Measurements from ENCODE around the gene FBXL7. TPM values are rescaled to one million over a fixed set of nuclear protein-coding genes. Genes with fewer than 3 reads are reported as not detected.

Gene FBXL7
- total and polyA plus RNA-seq, 9 of the 15 experiments (the other 6 are each of a cell fraction or from before 2014, with no cell fraction given): 0.04 to 0.08 TPM; not detected in 7

- Histone ChIP-seq H3K4me3 (no peak overlapping the region), H3K27me3 (ENCODE audit: control insufficient read depth in 2 of 2, insufficient read depth in 2 of 2, low read length in 2 of 2) (no peaks in the 10 kb centered on the region), H3K4me1 (replicated peaks in 1 of 2; ENCODE audit: control insufficient read depth in 2 of 2, insufficient read depth in 2 of 2, low read length in 2 of 2) (no peaks in the 10 kb centered on the region), H3K4me2 (ENCODE audit: insufficient read depth, low read length) (no peak overlapping the region), H3K79me2 (ENCODE audit: control insufficient read depth, insufficient read depth, low read length) (no peaks in the 10 kb centered on the region), H3K9me1 (ENCODE audit: control insufficient read depth, insufficient read depth, low read length) (no peaks in the 10 kb centered on the region), H3K36me3 (ENCODE audit: control insufficient read depth, insufficient read depth, low read length) (no peaks in the 10 kb centered on the region), H4K20me1 (replicated peaks; ENCODE audit: control insufficient read depth, insufficient read depth, low read length) (no peaks in the 10 kb centered on the region), H3K9ac (ENCODE audit: insufficient read depth in 1 of 2, low read depth in 2 of 2, low read length in 2 of 2) (no peak overlapping the region), H3K27ac (ENCODE audit: extremely low read depth, low read depth, low read length) (no peak overlapping the region), H2AFZ (ENCODE audit: low read depth, low read length) (no peak overlapping the region), H3K9me3 (replicated peaks; ENCODE audit: control insufficient read depth, insufficient read depth, low read depth, low read length) (0 out of 2 replicates have a peak, but pooled peaks cover 2% of the 10 kb centered on the region)
- TF ChIP-seq EZH2 (IDR thresholded peaks at IDR 0.05; ENCODE audit: borderline replicate concordance, low read depth, low read length) (no peak), RCOR1 (IDR thresholded peaks at IDR 0.05; ENCODE audit: borderline replicate concordance in 1 of 2, low read depth in 2 of 2, low read length in 2 of 2) (no peak), CXXC5 (CRISPR knock-in tag; IDR thresholded peaks at IDR 0.05) (no peak), GABPB1 (CRISPR knock-in tag; IDR thresholded peaks at IDR 0.05) (no peak), PHF21A (IDR thresholded peaks at IDR 0.05; ENCODE audit: borderline replicate concordance, low read depth) (no peak), TCF15 (CRISPR knock-in tag; IDR thresholded peaks at IDR 0.05) (no peak)
- ATAC-seq (no peak), DNase-seq (ENCODE audit: extremely low read depth in 1 of 4, low spot score in 3 of 4) (no peak), FAIRE-seq (no peak)
- no TSS peak for BruUV-seq (replicated peaks)
- WGBS (ENCODE audit: insufficient coverage, low coverage, missing lambda C conversion rate): 0% methylated on average over 7 of the region's 7 CpGs
- intact Hi-C loops (cut with micrococcal nuclease) (no loop called here), in situ Hi-C loops (cut with MboI) (no loop called here)
- POLR2A ChIA-PET: interaction anchor here (0.6 to 1.2 kb wide), 2 partner anchors 11 to 99 kb away, joined by 3 read pairs; no protein-coding TSS in a partner anchor
- CTCF ChIA-PET (ENCODE audit: low intra/inter-chr PET ratio): no interaction called here
These were observed 145.6 kb downstream of the FBXL7 start for GRCh38 chr5:15645381-15646160.

Data from K562 (cell line).